Endothelial cell (in vitro differentiated cells): ENCODE results near the gene AKAP6. TPM values are rescaled to one million over a fixed set of nuclear protein-coding genes. Genes with fewer than 3 reads are reported as not detected.

ENCODE experiments used
- DNase-seq: peaks from one replicate; pipeline ENCODE4 v3.0.0; 2021; ENCODE audit warnings: low spot score
- H3K27ac Mint-ChIP-seq: one replicate; pipeline ENCODE4 v1.8.0; 2021; ENCODE audit warnings: mixed read lengths, inconsistent platforms; ENCODE audit not compliant: unreplicated experiment
- H3K27me3 Mint-ChIP-seq: one replicate; pipeline ENCODE4 v1.8.0; 2021; ENCODE audit warnings: mild to moderate bottlenecking, moderate library complexity, mixed read lengths, inconsistent platforms; ENCODE audit not compliant: unreplicated experiment
- H3K36me3 Mint-ChIP-seq: one replicate; pipeline ENCODE4 v1.8.0; 2021; ENCODE audit warnings: mild to moderate bottlenecking, low read depth, mixed read lengths, inconsistent platforms; ENCODE audit not compliant: unreplicated experiment
- H3K4me1 Mint-ChIP-seq: one replicate; pipeline ENCODE4 v1.8.0; 2021; ENCODE audit warnings: mild to moderate bottlenecking, mixed read lengths, inconsistent platforms; ENCODE audit not compliant: unreplicated experiment
- H3K4me3 Mint-ChIP-seq: one replicate; pipeline ENCODE4 v1.8.0; 2021; ENCODE audit warnings: mild to moderate bottlenecking, mixed read lengths, inconsistent platforms; ENCODE audit not compliant: unreplicated experiment
- H3K9me3 Mint-ChIP-seq: one replicate; pipeline ENCODE4 v1.8.0; 2021; ENCODE audit warnings: mixed read lengths, inconsistent platforms; ENCODE audit not compliant: unreplicated experiment
- total RNA-seq: library from RNA; stranded (reverse); fragmentation: NEBNext Ultra II Directional; extraction: Animal tissue kit (Norgen Biotek cat#: 25700); gene quantifications from one replicate; pipeline ENCODE4 v1.2.1, GENCODE V29; 2021; ENCODE audit not compliant: unreplicated experiment
- TF ChIP-seq, protein P1 (sequence below): fragments of 200-600 bp; sonication (generic); IDR thresholded peaks from one replicate; pipeline ENCODE4 v1.5.0; 2021; ENCODE audit warnings: antibody characterized with exemption; ENCODE audit not compliant: unreplicated experiment

The AKAP6 gene
- total RNA-seq, 1 donor from 2014 or later: 4.4 TPM

DNA sequence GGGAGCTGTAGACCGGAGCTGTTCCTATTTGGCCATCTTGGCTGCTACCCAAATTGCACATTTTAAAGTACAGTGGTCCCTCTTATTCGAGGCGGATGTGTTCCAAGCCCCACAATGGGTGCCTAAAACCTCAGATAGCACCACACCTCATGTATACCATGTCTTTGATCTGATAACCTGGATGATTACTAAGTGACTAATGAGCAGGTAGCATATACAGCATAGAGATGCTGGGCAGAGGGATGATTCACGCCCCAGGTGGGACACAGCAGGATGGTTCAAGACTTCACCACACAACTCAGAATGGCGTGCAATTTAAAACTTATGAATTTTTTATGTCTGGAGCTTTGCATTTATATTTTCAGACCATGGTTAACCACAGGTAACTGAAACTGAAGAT is 255.0 kb downstream of the AKAP6 start:
- Mint-ChIP-seq H3K9me3 (no peaks in the 10 kb centered on the region), H3K4me1 (no peaks in the 10 kb centered on the region), H3K27ac (no peak overlapping the region), H3K4me3 (no peak overlapping the region), H3K36me3 (no peaks in the 10 kb centered on the region), H3K27me3 (no peaks in the 10 kb centered on the region)
- TF ChIP-seq, protein P1, sequence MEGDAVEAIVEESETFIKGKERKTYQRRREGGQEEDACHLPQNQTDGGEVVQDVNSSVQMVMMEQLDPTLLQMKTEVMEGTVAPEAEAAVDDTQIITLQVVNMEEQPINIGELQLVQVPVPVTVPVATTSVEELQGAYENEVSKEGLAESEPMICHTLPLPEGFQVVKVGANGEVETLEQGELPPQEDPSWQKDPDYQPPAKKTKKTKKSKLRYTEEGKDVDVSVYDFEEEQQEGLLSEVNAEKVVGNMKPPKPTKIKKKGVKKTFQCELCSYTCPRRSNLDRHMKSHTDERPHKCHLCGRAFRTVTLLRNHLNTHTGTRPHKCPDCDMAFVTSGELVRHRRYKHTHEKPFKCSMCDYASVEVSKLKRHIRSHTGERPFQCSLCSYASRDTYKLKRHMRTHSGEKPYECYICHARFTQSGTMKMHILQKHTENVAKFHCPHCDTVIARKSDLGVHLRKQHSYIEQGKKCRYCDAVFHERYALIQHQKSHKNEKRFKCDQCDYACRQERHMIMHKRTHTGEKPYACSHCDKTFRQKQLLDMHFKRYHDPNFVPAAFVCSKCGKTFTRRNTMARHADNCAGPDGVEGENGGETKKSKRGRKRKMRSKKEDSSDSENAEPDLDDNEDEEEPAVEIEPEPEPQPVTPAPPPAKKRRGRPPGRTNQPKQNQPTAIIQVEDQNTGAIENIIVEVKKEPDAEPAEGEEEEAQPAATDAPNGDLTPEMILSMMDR: no peak
- DNase-seq: no peak

DNA sequence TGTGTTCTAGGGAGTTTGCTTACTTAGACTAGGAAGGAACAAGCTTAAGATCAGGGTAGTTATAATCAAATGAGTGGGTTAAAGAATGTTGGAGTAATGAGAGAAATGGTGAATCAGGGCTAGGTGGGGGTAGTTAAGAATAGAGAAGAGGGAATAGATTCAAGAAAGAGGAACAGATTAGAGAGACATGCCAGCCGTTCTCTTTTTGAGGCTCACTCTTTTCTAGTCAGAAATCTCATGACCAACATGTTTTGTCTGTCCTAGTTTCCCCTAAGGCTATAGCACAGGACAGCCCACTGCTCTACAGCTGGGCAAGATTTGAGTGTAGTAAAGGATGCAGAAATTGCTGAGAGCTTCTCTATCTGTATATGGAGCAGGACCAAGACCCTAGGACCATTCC is 258.4 kb downstream of the AKAP6 start:
- no peaks in the 10 kb centered on the region for H3K36me3 Mint-ChIP-seq
- no peak overlapping the region for H3K27ac Mint-ChIP-seq
- H3K9me3 Mint-ChIP-seq: no peaks in the 10 kb centered on the region
- no peaks in the 10 kb centered on the region for H3K27me3 Mint-ChIP-seq
- H3K4me3 Mint-ChIP-seq: no peak overlapping the region
- TF ChIP-seq, protein P1: no peak
- no peaks in the 10 kb centered on the region for H3K4me1 Mint-ChIP-seq
- no peak for DNase-seq

DNA sequence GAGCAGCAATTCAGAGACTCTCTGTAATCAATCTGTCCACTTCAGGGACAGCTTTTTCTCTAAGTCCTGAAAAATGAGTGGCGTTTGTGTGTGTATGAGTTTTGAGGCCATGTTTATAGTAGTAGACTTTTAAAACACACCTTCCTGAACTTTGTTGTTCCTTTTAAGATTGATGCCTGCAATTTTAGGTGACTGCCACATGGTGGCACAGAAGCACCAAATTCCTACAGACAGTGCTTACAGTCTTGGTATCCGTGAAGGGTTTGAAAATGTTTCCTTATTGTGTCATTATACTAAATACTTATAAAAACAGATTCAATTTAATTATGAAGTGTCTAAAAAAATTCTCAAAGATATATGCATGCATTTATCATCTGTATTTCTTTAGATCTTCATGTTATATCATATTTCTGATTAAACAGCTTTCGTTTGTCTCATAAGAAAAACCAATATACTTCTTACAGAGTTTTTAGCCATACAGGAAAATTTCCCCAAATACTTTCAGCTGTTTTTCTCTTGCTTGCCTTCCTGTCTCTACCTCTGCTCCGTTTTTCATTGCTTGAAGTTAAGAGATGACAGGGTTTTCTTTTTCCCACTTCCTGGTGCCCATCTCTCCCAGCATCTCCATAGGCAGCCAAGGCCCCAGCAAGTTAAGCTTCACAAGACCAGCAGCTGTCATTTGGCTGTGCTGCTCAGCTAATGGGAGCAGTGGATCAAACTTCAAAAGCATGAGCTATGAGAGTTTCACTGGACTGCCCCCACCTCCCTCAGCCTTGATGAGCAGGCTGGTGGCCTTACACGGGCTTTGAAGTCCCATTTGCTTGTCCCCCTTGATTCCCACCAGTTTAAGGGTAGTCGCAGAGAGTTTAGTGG is 259.6 kb downstream of the AKAP6 start:
- no peak overlapping the region for H3K4me3 Mint-ChIP-seq
- H3K27me3 Mint-ChIP-seq: no peaks in the 10 kb centered on the region
- no peaks in the 10 kb centered on the region for H3K36me3 Mint-ChIP-seq
- TF ChIP-seq, protein P1: peak; percentile 86
- DNase-seq: peak; percentile 15
- H3K4me1 Mint-ChIP-seq: no peaks in the 10 kb centered on the region
- no peaks in the 10 kb centered on the region for H3K9me3 Mint-ChIP-seq
- no peak overlapping the region for H3K27ac Mint-ChIP-seq

DNA sequence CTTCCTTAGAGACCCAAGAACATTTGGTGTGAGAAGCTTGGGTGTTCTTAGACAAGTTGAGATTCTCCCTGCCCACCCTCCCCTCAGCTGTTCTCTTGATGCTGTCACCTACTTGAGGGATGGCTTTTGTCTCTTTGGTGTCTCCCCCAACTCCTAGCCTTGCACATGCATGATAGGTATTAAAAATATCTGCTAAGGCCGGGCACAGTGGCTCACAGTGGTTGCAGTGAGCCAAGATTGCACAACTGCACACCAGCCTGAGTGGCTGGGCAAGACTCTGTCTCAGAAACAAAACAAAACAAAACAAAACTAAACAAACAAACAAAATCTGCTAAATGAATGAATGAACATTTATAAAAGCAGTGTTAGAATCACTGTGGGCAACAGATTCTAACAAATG is 261.1 kb downstream of the AKAP6 start:
- Mint-ChIP-seq H3K27me3 (no peaks in the 10 kb centered on the region), H3K4me1 (no peaks in the 10 kb centered on the region), H3K36me3 (no peaks in the 10 kb centered on the region), H3K9me3 (no peaks in the 10 kb centered on the region), H3K27ac (no peak overlapping the region), H3K4me3 (no peak overlapping the region)
- DNase-seq: no peak
- TF ChIP-seq, protein P1: no peak

DNA sequence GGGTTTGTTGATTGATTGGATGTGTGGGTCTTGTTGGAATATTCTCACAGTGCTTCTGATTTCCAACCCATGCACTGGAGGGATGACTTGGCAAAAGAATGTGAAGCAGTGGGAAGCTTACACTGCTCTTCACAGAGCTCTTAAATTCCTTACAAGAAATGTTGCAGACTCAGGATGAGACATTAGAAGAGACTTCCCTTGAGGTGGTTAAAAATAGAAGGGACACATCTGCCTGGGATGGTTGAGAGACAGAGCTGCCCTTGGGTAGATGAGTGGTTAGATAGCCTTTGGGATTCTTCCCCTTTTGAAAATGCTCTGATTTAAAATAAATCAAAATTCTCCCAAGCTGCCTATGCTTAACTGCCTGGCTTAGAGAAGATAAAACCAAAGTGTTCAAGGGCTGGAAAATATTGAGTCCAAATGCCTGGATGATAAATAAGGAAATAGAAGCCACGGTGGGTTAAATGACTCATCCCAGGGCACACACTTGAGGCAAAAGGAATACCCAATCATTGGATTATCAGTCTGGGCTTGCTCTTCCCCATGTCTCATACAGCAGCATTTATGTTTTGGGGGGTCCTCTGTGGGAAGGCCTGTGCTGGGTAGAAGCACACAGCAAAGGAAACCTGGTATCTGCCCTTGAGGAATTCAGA is 264.3 kb downstream of the AKAP6 start:
- no peaks in the 10 kb centered on the region for H3K36me3 Mint-ChIP-seq
- no peaks in the 10 kb centered on the region for H3K4me1 Mint-ChIP-seq
- H3K27me3 Mint-ChIP-seq: no peaks in the 10 kb centered on the region
- H3K4me3 Mint-ChIP-seq: no peak overlapping the region
- TF ChIP-seq, protein P1: no peak
- H3K27ac Mint-ChIP-seq: no peak overlapping the region
- no peak for DNase-seq
- no peaks in the 10 kb centered on the region for H3K9me3 Mint-ChIP-seq
